SK-N-SH treated with all-trans-retinoic acid at 6 μM for 48 hours (cell line): ENCODE results near the gene TMEM203.

ENCODE experiments used
- CREB5 ChIP-seq: fragments of 250-450 bp; sonication (Bioruptor Pico); IDR thresholded peaks from 2 replicates; pipeline ENCODE4 v1.5.1; 2020; ENCODE audit warnings: low read depth, mild to moderate bottlenecking, moderate library complexity
- CSRNP3 ChIP-seq: fragments of 250-450 bp; sonication (Bioruptor Pico); IDR thresholded peaks from 2 replicates; pipeline ENCODE4 v1.5.1; 2021; ENCODE audit warnings: mild to moderate bottlenecking, moderate library complexity
- PPARA ChIP-seq: fragments of 250-450 bp; sonication (Bioruptor Pico); IDR thresholded peaks from 2 replicates; pipeline ENCODE4 v1.5.0; 2020; ENCODE audit warnings: mild to moderate bottlenecking, borderline replicate concordance
- RARB ChIP-seq: fragments of 250-450 bp; sonication (Bioruptor Pico); IDR thresholded peaks from 2 replicates; pipeline ENCODE4 v1.8.0; 2021; ENCODE audit warnings: mild to moderate bottlenecking, moderate library complexity
- ZFP3 ChIP-seq: fragments of 250-450 bp; sonication (Bioruptor Pico); IDR thresholded peaks from 2 replicates; pipeline ENCODE4 v1.5.0; 2020; ENCODE audit warnings: mild to moderate bottlenecking, moderate library complexity
- ZNF70 ChIP-seq: fragments of 450-650 bp; formaldehyde crosslinking; IDR thresholded peaks from 2 replicates; pipeline ENCODE4 v1.5.0; 2020; ENCODE audit warnings: mild to moderate bottlenecking, moderate library complexity

- TF ChIP-seq PPARA (CRISPR knock-in tag): no peak
- TF ChIP-seq RARB (CRISPR knock-in tag): no peak
- no peak for TF ChIP-seq CSRNP3 (CRISPR knock-in tag)
- no peak for TF ChIP-seq CREB5 (CRISPR knock-in tag)
- TF ChIP-seq ZNF70 (CRISPR knock-in tag): no peak
- no peak for TF ChIP-seq ZFP3
Observed at GRCh38 chr9:137158625-137159024, 46.8 kb downstream of the TMEM203 start.
